Gastrocnemius medialis (tissue), 4 donors: Measurements from ENCODE around the gene RAPGEF2. TPM values are rescaled to one million over a fixed set of nuclear protein-coding genes. Genes with fewer than 3 reads are reported as not detected.
"Not testable (repeated sequence)": the region's sequence is repeated elsewhere in the genome, so short reads cannot be mapped to it uniquely, and the experiment has no call there.

Experiments used
- ATAC-seq, 2 donors: fragments of 150-250 bp; one replicate each; pipeline ENCODE4 v1.9.1; 2016
- DNase-seq, 2 donors: peaks; one replicate each; pipeline ENCODE4 v3.0.0-alpha.2; 2019
- H3K27ac ChIP-seq, 4 donors: fragments of 200-600 bp; sonication (generic); 1 replicate in 1 of 4; 2 replicates in 3 of 4; pipeline ENCODE4 v1.5.1; 2016 to 2018; ENCODE audit warnings: mild to moderate bottlenecking in 2 of 4, moderate library complexity in 1 of 4
- H3K27me3 ChIP-seq, 3 donors: fragments of 200-600 bp; sonication (generic) in 2 of 3; 1 replicate in 1 of 3; 2 replicates in 2 of 3; pipeline versions ENCODE4 v1.5.1 to v1.6.0; 2016 to 2019; ENCODE audit warnings: mild to moderate bottlenecking in 1 of 3, moderate library complexity in 1 of 3
- H3K36me3 ChIP-seq, 2 donors: fragments of 200-600 bp; sonication (generic) in 1 of 2; one replicate each; pipeline ENCODE4 v1.5.1; 2017 to 2018
- H3K4me1 ChIP-seq, 2 donors: fragments of 200-600 bp; sonication (generic) in 1 of 2; one replicate each; pipeline ENCODE4 v1.5.1; 2016 to 2017; ENCODE audit warnings: mild to moderate bottlenecking in 2 of 2
- H3K4me3 ChIP-seq, 4 donors: fragments of 200-600 bp; sonication (generic) in 3 of 4; 1 replicate in 1 of 4; 2 replicates in 3 of 4; pipeline ENCODE4 v1.5.1; 2016 to 2019; ENCODE audit warnings: mild to moderate bottlenecking in 2 of 4
- H3K9me3 ChIP-seq, 3 donors: fragments of 200-600 bp; sonication (generic) in 2 of 3; 1 replicate in 1 of 3; 2 replicates in 2 of 3; pipeline ENCODE4 v1.5.1; 2016 to 2019
- POLR2A ChIP-seq, 2 donors: fragments of 450-650 bp; IDR thresholded peaks; one replicate each; pipeline ENCODE4 v1.6.1; 2017; ENCODE audit warnings: antibody characterized with exemption in 2 of 2, mild to moderate bottlenecking in 2 of 2, moderate library complexity in 2 of 2
- in situ Hi-C, 4 donors: fragments of 200-750 bp; cut with MboI; loops; one replicate each; pipeline versions ENCODE4 v1.15.0 to v1.8.0; 2017; ENCODE audit warnings: low sequenced_read_pairs in 4 of 4
- intact Hi-C: fragments of 100-400 bp; cut with DNase I; formaldehyde crosslinking; loops from one replicate; pipeline ENCODE4 v1.15.1; 2023; ENCODE audit warnings: low total_unique reads
- total RNA-seq, 4 donors: library from RNA; depleted of rRNA; stranded (reverse); fragments of >200 nt; gene quantifications; one replicate each; pipeline versions ENCODE4 v1.1.0 to v1.2.3, GENCODE V29; 2016
- TF ChIP-seq, protein P1 (sequence below), 5 experiments: fragments of 450-650 bp in 3 of 5; fragments of 200-600 bp in 2 of 5; sonication (generic) in 2 of 5; IDR thresholded peaks in 4 of 5; conservative IDR thresholded peaks in 1 of 5; 1 replicate in 4 of 5; 2 replicates in 1 of 5; pipeline ENCODE4 v1.5.1; 2016 to 2019; ENCODE audit warnings: antibody characterized with exemption in 5 of 5, mild to moderate bottlenecking in 3 of 5, moderate library complexity in 3 of 5

Gene RAPGEF2
- total RNA-seq, 4 donors from 2014 or later = 32.9 to 42.3 (median 38.7) TPM

- ATAC-seq = no peak
- no peak overlapping the region for H3K4me3 ChIP-seq
- TF ChIP-seq, protein P1, sequence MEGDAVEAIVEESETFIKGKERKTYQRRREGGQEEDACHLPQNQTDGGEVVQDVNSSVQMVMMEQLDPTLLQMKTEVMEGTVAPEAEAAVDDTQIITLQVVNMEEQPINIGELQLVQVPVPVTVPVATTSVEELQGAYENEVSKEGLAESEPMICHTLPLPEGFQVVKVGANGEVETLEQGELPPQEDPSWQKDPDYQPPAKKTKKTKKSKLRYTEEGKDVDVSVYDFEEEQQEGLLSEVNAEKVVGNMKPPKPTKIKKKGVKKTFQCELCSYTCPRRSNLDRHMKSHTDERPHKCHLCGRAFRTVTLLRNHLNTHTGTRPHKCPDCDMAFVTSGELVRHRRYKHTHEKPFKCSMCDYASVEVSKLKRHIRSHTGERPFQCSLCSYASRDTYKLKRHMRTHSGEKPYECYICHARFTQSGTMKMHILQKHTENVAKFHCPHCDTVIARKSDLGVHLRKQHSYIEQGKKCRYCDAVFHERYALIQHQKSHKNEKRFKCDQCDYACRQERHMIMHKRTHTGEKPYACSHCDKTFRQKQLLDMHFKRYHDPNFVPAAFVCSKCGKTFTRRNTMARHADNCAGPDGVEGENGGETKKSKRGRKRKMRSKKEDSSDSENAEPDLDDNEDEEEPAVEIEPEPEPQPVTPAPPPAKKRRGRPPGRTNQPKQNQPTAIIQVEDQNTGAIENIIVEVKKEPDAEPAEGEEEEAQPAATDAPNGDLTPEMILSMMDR (IDR thresholded peaks at IDR 0.05 in 4 of 5, conservative IDR thresholded peaks at IDR 0.05 in 1 of 5) = no peak
- TF ChIP-seq POLR2A (IDR thresholded peaks at IDR 0.05) = no peak
- in situ Hi-C loops = no loop called here
- H3K27me3 ChIP-seq = no peaks in the 10 kb centered on the region
- H3K4me1 ChIP-seq = no peaks in the 10 kb centered on the region
- no peak for DNase-seq
- intact Hi-C loops = no loop called here
- H3K9me3 ChIP-seq = no peaks in the 10 kb centered on the region
- no peak overlapping the region for H3K27ac ChIP-seq
- no peaks in the 10 kb centered on the region for H3K36me3 ChIP-seq
These were observed 37.2 kb upstream of the RAPGEF2 start for GRCh38 chr4:159065513-159066240.

DNA sequence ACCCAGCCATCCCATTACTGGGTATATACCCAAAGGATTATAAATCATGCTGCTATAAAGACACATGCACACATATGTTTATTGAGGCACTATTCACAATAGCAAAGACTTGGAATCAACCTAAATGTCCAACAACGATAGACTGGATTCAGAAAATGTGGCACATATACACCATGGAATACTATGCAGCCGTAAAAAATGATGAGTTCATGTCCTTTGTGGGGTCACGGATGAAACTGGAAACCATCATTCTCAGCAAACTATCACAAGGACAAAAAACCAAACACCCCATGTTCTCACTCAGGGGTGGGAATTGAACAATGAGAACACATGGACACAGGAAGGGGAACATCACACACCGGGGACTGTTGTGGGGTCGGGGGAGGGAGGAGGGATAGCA is 34.7 kb upstream of the RAPGEF2 start:
- H3K9me3 ChIP-seq, H3K4me3 ChIP-seq, ATAC-seq, H3K36me3 ChIP-seq, DNase-seq, H3K4me1 ChIP-seq, H3K27ac ChIP-seq, in situ Hi-C loops, H3K27me3 ChIP-seq, intact Hi-C loops: not testable (repeated sequence)

GRCh38 chr4:159069922-159070321 is 33.0 kb upstream of the RAPGEF2 start:
- no peak overlapping the region for H3K4me3 ChIP-seq
- H3K4me1 ChIP-seq = no peaks in the 10 kb centered on the region
- TF ChIP-seq, protein P1 (IDR thresholded peaks at IDR 0.05 in 4 of 5, conservative IDR thresholded peaks at IDR 0.05 in 1 of 5) = no peak
- no peak for TF ChIP-seq POLR2A (IDR thresholded peaks at IDR 0.05)
- intact Hi-C loops = no loop called here
- no peaks in the 10 kb centered on the region for H3K9me3 ChIP-seq
- no peak for DNase-seq
- no peaks in the 10 kb centered on the region for H3K27me3 ChIP-seq
- H3K27ac ChIP-seq = no peak overlapping the region
- in situ Hi-C loops = no loop called here
- H3K36me3 ChIP-seq = no peaks in the 10 kb centered on the region
- no peak for ATAC-seq

- ATAC-seq (no peak), DNase-seq (no peak)
- H3K36me3 ChIP-seq = no peaks in the 10 kb centered on the region
- no peaks in the 10 kb centered on the region for H3K9me3 ChIP-seq
- in situ Hi-C loops (no loop called here), intact Hi-C loops (no loop called here)
- H3K4me3 ChIP-seq = no peak overlapping the region
- no peak overlapping the region for H3K27ac ChIP-seq
- no peaks in the 10 kb centered on the region for H3K4me1 ChIP-seq
- TF ChIP-seq, protein P1 (IDR thresholded peaks at IDR 0.05 in 4 of 5, conservative IDR thresholded peaks at IDR 0.05 in 1 of 5) = no peak
- TF ChIP-seq POLR2A (IDR thresholded peaks at IDR 0.05) = no peak
- no peaks in the 10 kb centered on the region for H3K27me3 ChIP-seq
These were observed 32.1 kb upstream of the RAPGEF2 start for GRCh38 chr4:159070742-159071141.

GRCh38 chr4:159071178-159071968 is 31.5 kb upstream of the RAPGEF2 start:
- H3K4me1 ChIP-seq = no peaks in the 10 kb centered on the region
- no peak overlapping the region for H3K27ac ChIP-seq
- in situ Hi-C loops (no loop called here), intact Hi-C loops (no loop called here)
- no peak for ATAC-seq
- no peak for DNase-seq
- no peaks in the 10 kb centered on the region for H3K36me3 ChIP-seq
- no peaks in the 10 kb centered on the region for H3K9me3 ChIP-seq
- no peak for TF ChIP-seq POLR2A (IDR thresholded peaks at IDR 0.05)
- TF ChIP-seq, protein P1 (IDR thresholded peaks at IDR 0.05 in 4 of 5, conservative IDR thresholded peaks at IDR 0.05 in 1 of 5) = no peak
- no peak overlapping the region for H3K4me3 ChIP-seq
- H3K27me3 ChIP-seq = no peaks in the 10 kb centered on the region
